Hepatic stellate cell (primary cell): ENCODE data around the gene RABGAP1L.
"Not testable (repeated sequence)": the region's sequence is repeated elsewhere in the genome, so short reads cannot be mapped to it uniquely, and the experiment has no call there.

Experiments
- DNase-seq: peaks from one replicate; pipeline ENCODE4 v3.0.0; 2011; ENCODE audit warnings: low spot score

Gene RABGAP1L

GRCh38 chr1:174366946-174367345 lies 207.6 kb downstream of the RABGAP1L start:
- no peak for DNase-seq

GRCh38 chr1:174367892-174368291 lies 208.6 kb downstream of the RABGAP1L start:
- DNase-seq = no peak

GRCh38 chr1:174376030-174376429 lies 216.7 kb downstream of the RABGAP1L start:
- DNase-seq = no peak

- DNase-seq = no peak
These were observed 232.4 kb downstream of the RABGAP1L start for GRCh38 chr1:174391716-174392115.

DNA sequence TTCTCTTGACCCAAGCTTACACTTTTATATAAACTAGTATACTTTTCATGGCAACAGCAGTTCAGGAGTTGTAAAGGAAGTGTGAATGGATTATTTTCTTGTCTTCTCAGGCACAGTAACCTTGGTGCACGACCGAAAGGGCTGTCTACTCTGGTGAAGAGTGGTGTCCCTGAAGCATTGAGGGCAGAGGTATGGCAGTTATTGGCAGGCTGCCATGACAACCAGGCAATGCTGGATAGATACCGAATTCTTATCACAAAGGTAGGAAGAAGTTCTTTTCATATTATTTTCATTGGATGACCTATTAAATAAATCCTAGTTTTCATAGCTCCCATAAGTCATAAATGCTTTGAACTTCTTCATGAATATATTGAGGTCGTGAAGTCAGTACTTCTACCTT lies 234.6 kb downstream of the RABGAP1L start:
- DNase-seq = no peak

- no peak for DNase-seq
These were observed 237.9 kb downstream of the RABGAP1L start for GRCh38 chr1:174397261-174397660.

DNA sequence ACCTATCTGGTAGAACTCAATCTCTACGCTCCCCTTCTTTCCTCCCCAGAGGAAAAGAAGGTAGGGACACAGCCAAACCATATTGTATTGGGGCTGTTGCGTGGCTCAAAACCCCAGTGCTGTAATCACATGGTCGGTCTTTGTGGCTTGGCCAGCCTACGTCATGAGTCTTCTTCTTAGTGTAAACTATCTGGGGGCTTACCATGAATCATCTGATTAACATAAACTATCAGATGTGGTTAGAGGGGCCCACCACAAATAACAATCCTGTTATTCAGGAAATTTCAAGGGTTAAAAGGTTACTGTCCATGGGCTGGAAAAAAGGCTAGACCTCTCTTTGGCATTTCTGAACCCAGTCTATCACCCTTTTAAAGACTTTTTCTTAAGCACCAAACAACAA lies 238.9 kb downstream of the RABGAP1L start:
- no peak for DNase-seq

DNA sequence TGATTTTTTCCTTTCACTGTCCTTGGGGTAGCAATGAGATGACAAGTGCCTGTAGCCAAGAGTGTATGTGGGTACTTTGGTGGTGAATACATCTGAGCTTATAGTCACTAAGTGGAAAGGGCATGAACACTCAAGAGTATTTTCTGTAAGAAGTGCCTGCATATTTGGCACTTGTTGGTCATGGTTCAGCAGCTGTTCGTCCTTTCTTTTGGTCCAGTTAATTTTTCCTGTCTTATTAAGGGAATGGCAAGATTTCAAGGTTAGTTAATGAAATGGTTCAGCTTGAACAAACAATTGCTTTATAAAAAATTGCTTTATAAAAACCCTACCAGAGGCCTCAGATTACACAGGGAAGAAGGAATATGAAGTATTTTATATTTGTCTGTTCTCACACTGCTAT lies 239.9 kb downstream of the RABGAP1L start:
- no peak for DNase-seq

DNA sequence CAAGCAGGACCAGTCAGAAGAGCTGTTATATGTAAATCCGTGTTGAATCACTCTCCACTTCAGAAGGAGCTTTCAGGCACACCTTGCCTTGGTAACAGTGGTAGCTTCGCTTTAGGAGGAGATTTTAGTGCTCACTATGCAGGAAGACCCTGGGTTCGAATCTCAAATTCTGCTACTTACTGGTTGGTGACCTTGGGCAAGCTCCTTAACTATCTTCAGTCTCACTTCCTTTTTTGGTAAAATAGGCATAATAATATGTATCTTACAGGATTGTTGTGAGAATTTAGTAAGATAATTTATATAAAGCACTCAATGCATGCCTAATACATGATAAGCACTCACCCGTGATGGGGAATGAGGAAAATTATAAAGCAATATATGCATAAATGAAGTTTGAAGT lies 241.8 kb downstream of the RABGAP1L start:
- no peak for DNase-seq

- DNase-seq = no peak
These were observed 245.9 kb downstream of the RABGAP1L start for GRCh38 chr1:174405219-174405618.

- DNase-seq = no peak
These were observed 247.1 kb downstream of the RABGAP1L start for GRCh38 chr1:174406421-174406820.

DNA sequence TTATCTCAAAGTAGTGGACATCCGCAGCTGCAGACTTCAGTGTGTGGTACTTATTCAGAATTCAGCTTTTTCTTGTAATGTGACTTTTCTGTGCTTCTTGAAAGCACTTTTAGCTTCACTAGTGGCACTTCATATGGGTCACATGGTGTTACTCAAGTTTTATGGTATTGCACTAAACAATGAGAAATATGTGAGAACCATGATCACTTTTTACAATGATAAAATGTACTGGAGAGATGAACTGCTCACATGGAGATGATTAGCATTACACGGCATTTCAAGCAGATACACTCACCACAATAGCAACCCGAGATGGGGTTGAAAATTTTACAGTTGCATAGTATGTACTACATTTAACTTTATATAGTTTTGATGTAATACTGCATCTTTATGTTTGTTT lies 248.3 kb downstream of the RABGAP1L start:
- no peak for DNase-seq

GRCh38 chr1:174408146-174408545 lies 248.8 kb downstream of the RABGAP1L start:
- no peak for DNase-seq

DNA sequence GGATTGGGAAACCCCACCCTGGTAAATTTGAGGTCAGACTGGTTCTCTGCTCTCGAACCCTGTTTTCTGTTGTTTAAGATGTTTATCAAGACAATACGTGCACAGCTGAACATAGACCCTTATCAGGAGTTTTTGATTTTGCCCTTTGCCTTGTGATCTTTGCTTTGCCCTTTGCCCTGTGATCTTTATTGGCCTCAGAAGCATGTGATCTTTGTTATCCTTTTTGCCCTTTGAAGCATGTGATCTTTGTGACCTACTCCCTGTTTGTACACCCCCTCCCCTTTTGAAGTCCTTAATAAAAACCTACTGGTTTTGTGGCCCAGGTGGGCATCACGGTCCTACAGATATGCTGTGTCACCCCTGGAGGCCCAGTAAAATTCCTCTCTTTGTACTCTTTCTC lies 250.5 kb downstream of the RABGAP1L start:
- not testable (repeated sequence) for DNase-seq

DNA sequence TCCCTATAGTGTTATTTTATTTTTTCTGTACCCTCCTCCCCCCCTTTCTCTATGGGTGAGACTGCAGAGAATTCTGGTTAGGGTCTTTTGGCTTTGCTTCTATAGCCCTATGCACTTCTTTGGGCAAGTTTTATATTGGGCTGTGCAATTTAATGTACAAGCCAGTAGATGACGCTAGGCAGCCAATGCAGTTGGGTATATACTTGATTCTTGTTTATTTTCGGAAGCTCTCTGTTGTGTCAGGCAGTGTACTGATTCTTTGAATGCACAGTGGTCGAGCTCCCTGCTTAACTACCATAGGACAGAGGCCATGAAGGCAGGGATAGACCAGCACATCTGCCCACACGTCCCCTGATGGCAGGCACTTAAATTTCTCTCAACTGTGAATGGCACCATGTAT lies 254.3 kb downstream of the RABGAP1L start:
- DNase-seq = no peak

GRCh38 chr1:174414203-174414602 lies 254.9 kb downstream of the RABGAP1L start:
- no peak for DNase-seq

DNA sequence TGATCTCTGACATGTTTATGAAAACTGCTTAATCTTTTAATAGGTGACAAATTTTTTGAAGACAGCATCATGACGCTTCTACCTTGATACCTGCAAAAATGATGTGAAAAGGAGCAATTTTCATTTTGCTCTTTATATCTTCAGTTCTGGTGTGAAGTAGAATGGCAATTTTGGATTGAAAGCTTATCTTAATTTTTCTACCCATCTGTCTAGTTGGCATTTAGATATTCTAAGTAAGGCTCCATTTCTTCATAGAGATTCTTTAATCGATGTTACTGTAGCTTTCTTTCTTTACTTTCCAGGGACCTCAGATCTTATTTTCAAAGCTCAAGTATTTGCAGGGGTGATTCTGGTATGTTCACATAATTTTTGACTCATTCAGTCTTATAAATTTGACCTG lies 256.2 kb downstream of the RABGAP1L start:
- no peak for DNase-seq

DNA sequence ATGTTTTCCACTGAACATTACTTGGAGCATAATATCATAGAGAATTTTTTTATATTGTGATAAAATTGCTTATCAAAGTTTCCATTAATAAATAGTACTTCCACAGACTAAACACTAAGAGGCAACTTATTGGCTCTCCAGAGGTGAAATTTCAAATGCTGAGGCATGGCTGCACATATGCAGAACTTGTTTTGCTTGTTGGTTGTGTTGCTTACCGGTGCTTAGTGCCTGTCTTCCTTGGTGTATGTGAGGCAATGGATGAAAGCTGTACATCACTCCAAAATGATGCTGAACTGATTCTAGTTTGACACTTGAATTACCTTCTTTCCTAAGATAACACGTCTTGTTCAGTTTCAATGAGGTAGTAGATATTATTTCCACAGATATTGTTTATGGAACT lies 258.6 kb downstream of the RABGAP1L start:
- DNase-seq = no peak

- no peak for DNase-seq
These were observed 265.8 kb downstream of the RABGAP1L start for GRCh38 chr1:174425121-174425520.

GRCh38 chr1:174426153-174426552 lies 266.8 kb downstream of the RABGAP1L start:
- DNase-seq = no peak

DNA sequence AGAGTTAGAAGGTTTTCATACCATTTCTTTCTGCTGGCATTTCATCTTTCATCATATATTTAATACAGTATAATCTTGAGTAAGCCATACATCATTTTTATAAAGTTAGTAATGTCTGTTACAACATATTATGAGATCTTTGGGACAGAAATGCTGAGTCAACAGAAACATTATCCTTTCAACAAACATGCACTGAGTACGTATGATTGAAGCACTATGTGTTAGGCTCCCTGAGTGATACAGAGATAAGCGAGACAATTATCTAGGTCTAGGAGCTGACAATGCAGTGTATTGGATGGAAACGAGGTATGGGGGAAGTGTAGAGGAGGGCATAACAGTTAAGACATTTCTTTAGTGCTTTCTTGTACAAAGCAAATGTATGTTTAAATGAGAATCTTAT lies 268.7 kb downstream of the RABGAP1L start:
- no peak for DNase-seq

- no peak for DNase-seq
These were observed 269.4 kb downstream of the RABGAP1L start for GRCh38 chr1:174428739-174429138.

DNA sequence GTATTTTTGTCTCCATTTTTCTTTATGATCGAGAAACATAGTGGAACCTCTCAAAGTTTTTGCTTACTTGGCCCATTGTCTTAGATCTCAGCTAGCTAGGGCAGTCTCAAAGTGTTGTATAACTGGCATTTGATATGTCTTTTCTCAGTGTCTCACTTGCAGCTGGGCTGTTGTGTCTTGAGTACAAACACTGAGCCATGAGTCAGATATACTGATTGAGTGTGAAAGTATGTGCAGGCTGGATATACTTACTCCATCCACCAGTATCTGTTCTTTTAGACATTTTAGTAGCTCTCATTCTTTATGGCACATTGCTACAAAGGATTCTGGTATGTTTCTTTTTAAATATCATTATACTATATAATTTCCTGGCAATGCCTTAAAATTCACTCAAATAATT lies 274.1 kb downstream of the RABGAP1L start:
- peak; percentile 6 for DNase-seq

DNA sequence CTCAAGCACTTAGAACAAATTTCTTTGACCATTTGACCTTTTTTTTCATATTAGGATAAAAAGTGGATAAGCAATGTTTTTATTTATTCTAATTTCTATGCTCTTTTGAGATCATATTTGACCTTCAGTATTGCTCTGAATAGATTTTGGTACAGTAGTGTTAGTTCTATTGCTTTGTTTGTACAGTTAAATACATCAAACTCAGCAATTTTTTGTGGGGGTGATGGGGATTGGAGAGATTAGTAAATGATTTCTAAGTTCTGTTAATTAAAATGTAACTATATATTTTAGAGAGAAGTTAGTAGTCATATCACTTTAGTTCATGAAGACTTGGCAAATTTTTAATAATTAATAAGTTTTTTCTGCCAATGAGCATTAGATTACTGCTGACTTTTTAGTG lies 286.0 kb downstream of the RABGAP1L start:
- no peak for DNase-seq

DNA sequence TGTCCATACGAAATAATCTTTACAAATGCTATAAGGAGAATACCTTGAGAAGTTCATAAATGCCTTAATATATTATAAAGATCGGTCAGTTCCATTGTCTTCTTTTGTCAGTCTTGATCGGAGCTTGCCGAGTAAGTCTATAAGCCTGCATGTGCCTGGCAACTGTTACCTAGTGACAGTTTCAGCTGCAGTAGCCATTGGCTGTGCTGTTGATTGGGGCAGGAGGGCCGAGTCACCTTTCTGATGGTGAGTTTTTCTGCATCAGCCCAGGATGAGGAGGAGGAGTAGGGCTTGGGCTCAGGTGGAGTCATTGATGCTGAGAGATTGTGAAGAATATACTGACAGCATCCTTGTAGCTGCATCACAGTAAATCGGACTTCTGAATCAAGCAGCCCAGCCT lies 286.5 kb downstream of the RABGAP1L start:
- DNase-seq = no peak
